Fibroblast of skin of left quadriceps (primary cell): ENCODE measurements around the gene HPS5.

Experiments
- DNase-seq, 2 experiments: peaks; one replicate each; pipeline ENCODE4 v3.0.0-alpha.2; 2013; ENCODE audit warnings: low read depth in 2 of 2

Gene HPS5

DNA sequence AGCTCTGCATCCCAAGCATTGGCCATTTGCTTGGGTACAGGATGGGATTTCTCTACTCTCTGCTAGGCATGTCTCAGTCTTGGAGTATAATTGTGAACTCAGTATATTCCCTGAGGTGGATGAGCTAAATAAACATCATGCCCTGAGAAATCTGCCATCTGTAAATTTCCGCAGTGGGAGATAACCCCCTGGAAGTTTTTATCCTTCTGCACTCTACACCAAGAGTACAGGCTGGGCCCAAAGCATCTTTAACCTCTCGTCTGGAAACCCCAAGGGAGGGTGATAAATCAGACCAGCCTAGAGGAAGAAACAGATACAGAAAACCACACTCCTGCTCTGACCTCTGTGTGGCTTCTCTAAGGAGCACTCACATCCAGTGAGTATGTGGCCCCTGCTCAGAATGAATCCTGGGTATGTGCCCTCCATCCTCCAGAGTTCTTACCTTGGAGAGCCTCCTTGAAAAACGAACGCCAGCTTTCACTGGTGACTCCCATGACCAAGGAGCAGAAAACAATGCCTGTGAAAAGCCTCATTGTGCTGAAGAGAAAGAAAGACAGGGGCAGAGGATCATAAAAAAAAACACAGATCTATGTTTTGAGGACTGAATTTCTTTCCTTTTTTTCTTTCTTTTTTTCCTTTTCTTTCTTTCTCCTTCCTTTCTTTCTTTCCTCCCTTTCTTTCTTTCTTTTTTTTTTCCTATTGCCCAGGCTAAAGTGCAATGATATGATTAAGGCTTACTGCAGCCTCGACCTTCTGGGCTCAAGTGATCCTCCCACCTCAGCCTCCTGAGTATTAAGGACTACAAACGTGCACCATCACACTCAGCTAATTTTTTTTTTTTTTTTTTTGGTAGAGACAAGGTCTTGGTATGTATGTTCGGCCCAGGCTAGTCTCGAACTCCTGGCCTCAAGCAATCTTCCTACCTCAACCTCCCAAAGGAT is 86.3 kb downstream of the HPS5 start:
- no peak for DNase-seq

DNA sequence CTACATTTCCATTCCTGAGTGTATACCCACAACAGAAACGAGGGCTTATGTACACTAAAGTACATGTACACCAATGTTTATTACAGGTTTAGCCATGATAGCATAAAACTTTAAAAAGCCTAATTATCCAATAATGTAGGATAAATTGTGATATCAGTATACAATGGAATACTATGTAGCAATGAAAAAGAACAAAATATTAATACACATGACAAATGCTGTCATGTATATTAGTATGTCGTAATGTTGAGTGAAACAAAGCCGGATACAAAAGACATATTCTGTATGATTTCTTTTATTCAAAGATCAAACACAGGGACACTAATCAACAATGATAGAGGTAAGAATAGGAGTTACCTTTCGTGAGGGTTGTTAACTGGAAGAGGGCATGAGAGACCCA is 88.0 kb downstream of the HPS5 start:
- no peak for DNase-seq

DNA sequence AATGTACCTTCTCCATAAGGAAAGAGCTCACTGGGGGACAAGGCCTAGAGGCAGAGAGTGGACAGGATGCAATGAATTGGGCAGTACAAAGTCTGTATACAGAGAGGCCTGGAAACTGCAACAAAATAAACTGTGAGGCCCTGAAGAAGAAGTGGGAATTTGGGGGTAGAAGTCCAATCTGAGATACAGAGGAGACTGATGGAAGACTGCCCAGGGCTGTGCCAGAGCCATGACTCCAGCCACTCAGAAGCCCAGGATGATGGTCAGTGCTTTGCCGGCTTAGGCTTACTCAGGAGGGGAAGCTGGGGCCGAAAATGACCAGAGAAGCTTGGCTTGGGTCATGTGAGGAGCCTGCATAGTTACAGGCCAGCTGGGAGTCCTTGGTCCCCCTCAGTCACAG is 91.1 kb downstream of the HPS5 start:
- no peak for DNase-seq

DNA sequence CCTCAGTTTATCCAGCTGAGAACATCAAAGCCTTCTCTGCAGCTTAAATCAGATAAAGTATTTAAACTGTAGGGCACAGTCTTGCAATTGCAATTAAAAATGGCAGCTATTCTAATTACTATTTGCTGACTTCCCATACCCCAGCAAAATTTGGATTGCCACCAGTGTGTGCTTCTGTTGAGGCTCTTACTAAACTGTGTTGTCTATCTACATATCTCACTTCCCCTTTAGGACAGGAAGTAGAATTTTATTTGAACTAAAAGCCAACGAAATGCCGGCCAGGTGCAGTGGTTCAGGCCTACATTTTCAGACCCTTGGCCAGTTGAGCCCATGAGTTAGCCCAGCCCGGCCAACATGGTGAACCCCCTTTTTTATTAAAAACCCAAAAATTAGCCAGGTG is 92.4 kb downstream of the HPS5 start:
- DNase-seq, result no peak
